ENCODE data around the gene THUMPD2.

THUMPD2 gene

GRCh38 chr2:39710807-39711206, 68.3 kb downstream of the THUMPD2 start:
- Histone ChIP-seq H3K18ac (ENCODE audit: low read length) (no peak overlapping the region), H3K36me3 (replicated peaks in 1 of 2; ENCODE audit: control insufficient read depth in 2 of 2, insufficient read depth in 2 of 2, low read length in 2 of 2) (peaks cover 0 to 91% of the 10 kb centered on the region in 2 donors), H3K9me3 (replicated peaks in 1 of 2; ENCODE audit: control insufficient read depth in 2 of 2, insufficient read depth in 1 of 2, low read depth in 1 of 2, low read length in 2 of 2) (peaks cover 1 to 26% of the 10 kb centered on the region in 2 donors), H3K4ac (ENCODE audit: low read length) (no peak overlapping the region), H3K4me1 (ENCODE audit: control insufficient read depth in 2 of 2, insufficient read depth in 1 of 2, low read depth in 1 of 2, low read length in 2 of 2) (no peaks in the 10 kb centered on the region), H3K79me1 (ENCODE audit: low read depth, low read length) (no peaks in the 10 kb centered on the region), H2BK120ac (ENCODE audit: low read depth, low read length) (no peak overlapping the region), H2BK12ac (ENCODE audit: low read length) (no peak overlapping the region), H2AK5ac (ENCODE audit: low read depth, low read length) (no peak overlapping the region), H3K27ac (replicated peaks; ENCODE audit: low read length) (no peak overlapping the region), H3K4me2 (ENCODE audit: insufficient read depth, low read length, poor library complexity, severe bottlenecking) (no peak overlapping the region), H3K23ac (ENCODE audit: low read depth, low read length, poor library complexity) (no peak overlapping the region), H3K4me3 (ENCODE audit: low read length in 2 of 2) (no peak overlapping the region), H3K14ac (ENCODE audit: low read length) (no peak overlapping the region), H4K8ac (ENCODE audit: low read depth, low read length) (no peak overlapping the region), H4K91ac (ENCODE audit: low read depth, low read length, poor library complexity) (no peak overlapping the region), H3K9ac (ENCODE audit: low read depth, low read length, poor library complexity) (no peak overlapping the region), H2AFZ (ENCODE audit: low read length) (no peak overlapping the region), H2BK15ac (ENCODE audit: low read length) (no peak overlapping the region), H3K27me3 (ENCODE audit: control insufficient read depth in 3 of 3, insufficient read depth in 3 of 3, low read depth in 1 of 3, low read length in 3 of 3) (no peaks in the 10 kb centered on the region), H2BK5ac (ENCODE audit: low read length) (no peak overlapping the region)
- no peak for DNase-seq (ENCODE audit: low spot score)
- WGBS, 2 donors (ENCODE audit: extremely low coverage in 2 of 2, insufficient read length in 2 of 2, insufficient replicate concordance in 1 of 2), result no CpG with 5 or more reads among the region's 3 CpGs

DNA sequence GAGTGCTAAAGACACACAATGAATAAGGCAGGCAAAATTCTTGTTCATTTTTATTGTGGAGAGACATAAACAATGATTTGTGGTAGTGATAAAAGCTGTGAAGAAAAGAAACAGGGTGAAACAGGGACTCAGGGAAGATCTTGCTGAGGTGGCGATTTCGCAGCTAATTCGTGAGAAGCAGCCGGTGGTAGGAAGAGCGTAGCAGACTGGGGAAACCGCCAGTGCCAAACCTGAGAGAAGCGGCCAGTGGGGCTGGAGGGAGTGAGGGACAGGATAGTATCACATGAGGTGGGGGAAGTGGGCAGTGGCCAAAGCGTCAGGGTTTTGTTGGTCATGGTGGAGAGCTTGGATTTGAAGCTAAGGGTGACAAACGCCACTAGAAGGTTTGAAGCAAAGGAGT, 71.1 kb downstream of the THUMPD2 start:
- H3K4ac ChIP-seq (ENCODE audit: low read length), result no peak overlapping the region
- no peak overlapping the region for H2BK120ac ChIP-seq (ENCODE audit: low read depth, low read length)
- H4K8ac ChIP-seq (ENCODE audit: low read depth, low read length), result no peak overlapping the region
- no peak overlapping the region for H3K4me3 ChIP-seq (ENCODE audit: low read length in 2 of 2)
- no peak overlapping the region for H3K4me2 ChIP-seq (ENCODE audit: insufficient read depth, low read length, poor library complexity, severe bottlenecking)
- H3K14ac ChIP-seq (ENCODE audit: low read length), result no peak overlapping the region
- H3K4me1 ChIP-seq (ENCODE audit: control insufficient read depth in 2 of 2, insufficient read depth in 1 of 2, low read depth in 1 of 2, low read length in 2 of 2), result no peaks in the 10 kb centered on the region
- no peak overlapping the region for H3K9ac ChIP-seq (ENCODE audit: low read depth, low read length, poor library complexity)
- no peak overlapping the region for H2BK15ac ChIP-seq (ENCODE audit: low read length)
- no peak overlapping the region for H4K91ac ChIP-seq (ENCODE audit: low read depth, low read length, poor library complexity)
- peaks cover 1 to 38% of the 10 kb centered on the region in 2 donors for H3K9me3 ChIP-seq (replicated peaks in 1 of 2; ENCODE audit: control insufficient read depth in 2 of 2, insufficient read depth in 1 of 2, low read depth in 1 of 2, low read length in 2 of 2)
- no CpG with 5 or more reads among the region's 9 CpGs for WGBS, 2 donors (ENCODE audit: extremely low coverage in 2 of 2, insufficient read length in 2 of 2, insufficient replicate concordance in 1 of 2)
- H3K18ac ChIP-seq (ENCODE audit: low read length), result no peak overlapping the region
- no peaks in the 10 kb centered on the region for H3K27me3 ChIP-seq (ENCODE audit: control insufficient read depth in 3 of 3, insufficient read depth in 3 of 3, low read depth in 1 of 3, low read length in 3 of 3)
- H3K36me3 ChIP-seq (replicated peaks in 1 of 2; ENCODE audit: control insufficient read depth in 2 of 2, insufficient read depth in 2 of 2, low read length in 2 of 2), result peaks cover 0 to 89% of the 10 kb centered on the region in 2 donors
- DNase-seq (ENCODE audit: low spot score), result no peak
- H3K23ac ChIP-seq (ENCODE audit: low read depth, low read length, poor library complexity), result no peak overlapping the region
- H2AK5ac ChIP-seq (ENCODE audit: low read depth, low read length), result no peak overlapping the region
- no peaks in the 10 kb centered on the region for H3K79me1 ChIP-seq (ENCODE audit: low read depth, low read length)
- no peak overlapping the region for H3K27ac ChIP-seq (replicated peaks; ENCODE audit: low read length)
- H2BK12ac ChIP-seq (ENCODE audit: low read length), result no peak overlapping the region
- H2AFZ ChIP-seq (ENCODE audit: low read length), result no peak overlapping the region
- no peak overlapping the region for H2BK5ac ChIP-seq (ENCODE audit: low read length)

DNA sequence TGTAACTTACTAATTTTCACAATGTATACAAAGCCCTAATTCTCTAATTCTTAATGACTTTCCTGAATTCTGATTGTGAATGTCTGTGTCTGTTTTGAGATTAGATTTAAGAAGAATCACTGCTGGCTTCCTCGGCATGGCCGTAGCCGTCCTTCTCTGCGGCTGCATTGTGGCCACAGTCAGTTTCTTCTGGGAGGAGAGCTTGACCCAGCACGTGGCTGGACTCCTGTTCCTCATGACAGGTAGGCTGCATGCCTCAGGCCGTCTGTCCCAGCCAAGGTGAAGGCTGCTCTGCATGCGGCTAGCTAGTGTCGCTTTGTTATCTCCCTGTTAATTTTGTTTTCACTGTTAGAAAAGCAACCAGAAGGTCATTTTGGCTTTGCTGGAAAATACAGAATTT, 72.1 kb downstream of the THUMPD2 start:
- H3K9me3 ChIP-seq (replicated peaks in 1 of 2; ENCODE audit: control insufficient read depth in 2 of 2, insufficient read depth in 1 of 2, low read depth in 1 of 2, low read length in 2 of 2), result peaks cover 4 to 44% of the 10 kb centered on the region in 2 donors
- no peak overlapping the region for H2BK5ac ChIP-seq (ENCODE audit: low read length)
- WGBS, 2 donors (ENCODE audit: extremely low coverage in 2 of 2, insufficient read length in 2 of 2, insufficient replicate concordance in 1 of 2), result no CpG with 5 or more reads among the region's 8 CpGs
- no peak overlapping the region for H3K14ac ChIP-seq (ENCODE audit: low read length)
- H3K4me1 ChIP-seq (ENCODE audit: control insufficient read depth in 2 of 2, insufficient read depth in 1 of 2, low read depth in 1 of 2, low read length in 2 of 2), result no peaks in the 10 kb centered on the region
- H3K18ac ChIP-seq (ENCODE audit: low read length), result no peak overlapping the region
- H3K4me3 ChIP-seq (ENCODE audit: low read length in 2 of 2), result no peak overlapping the region
- no peak overlapping the region for H2BK120ac ChIP-seq (ENCODE audit: low read depth, low read length)
- H3K4me2 ChIP-seq (ENCODE audit: insufficient read depth, low read length, poor library complexity, severe bottlenecking), result no peak overlapping the region
- no peak overlapping the region for H3K9ac ChIP-seq (ENCODE audit: low read depth, low read length, poor library complexity)
- no peak overlapping the region for H2BK15ac ChIP-seq (ENCODE audit: low read length)
- no peak for DNase-seq (ENCODE audit: low spot score)
- no peak overlapping the region for H2AK5ac ChIP-seq (ENCODE audit: low read depth, low read length)
- H2BK12ac ChIP-seq (ENCODE audit: low read length), result no peak overlapping the region
- no peak overlapping the region for H3K27ac ChIP-seq (replicated peaks; ENCODE audit: low read length)
- no peaks in the 10 kb centered on the region for H3K27me3 ChIP-seq (ENCODE audit: control insufficient read depth in 3 of 3, insufficient read depth in 3 of 3, low read depth in 1 of 3, low read length in 3 of 3)
- no peak overlapping the region for H4K91ac ChIP-seq (ENCODE audit: low read depth, low read length, poor library complexity)
- H4K8ac ChIP-seq (ENCODE audit: low read depth, low read length), result no peak overlapping the region
- no peak overlapping the region for H3K23ac ChIP-seq (ENCODE audit: low read depth, low read length, poor library complexity)
- H3K4ac ChIP-seq (ENCODE audit: low read length), result no peak overlapping the region
- no peak overlapping the region for H2AFZ ChIP-seq (ENCODE audit: low read length)
- H3K36me3 ChIP-seq (replicated peaks in 1 of 2; ENCODE audit: control insufficient read depth in 2 of 2, insufficient read depth in 2 of 2, low read length in 2 of 2), result peaks cover 0 to 79% of the 10 kb centered on the region in 2 donors
- no peaks in the 10 kb centered on the region for H3K79me1 ChIP-seq (ENCODE audit: low read depth, low read length)

DNA sequence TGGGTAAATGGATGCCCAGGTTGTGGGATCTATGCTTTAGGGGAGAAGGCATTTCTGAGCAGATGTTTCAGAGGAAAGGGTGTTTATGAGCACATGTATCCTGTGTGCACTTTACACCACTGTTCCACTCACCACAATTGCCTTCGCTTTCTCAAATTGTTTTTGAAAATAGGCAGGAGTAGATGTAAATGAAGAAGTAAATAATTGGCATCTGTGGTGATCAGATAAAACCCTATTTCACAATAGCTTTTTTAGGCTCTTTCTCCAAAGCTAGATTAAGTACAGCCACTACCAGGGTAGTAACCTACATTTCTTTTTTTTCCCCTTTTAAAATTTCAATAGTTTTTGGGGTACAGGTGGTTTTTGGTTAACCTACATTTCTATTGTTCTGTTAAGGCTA, 72.7 kb downstream of the THUMPD2 start:
- no peak overlapping the region for H2BK120ac ChIP-seq (ENCODE audit: low read depth, low read length)

More for the DNA sequence above, 72.7 kb downstream of the THUMPD2 start:
- Histone ChIP-seq H3K23ac (ENCODE audit: low read depth, low read length, poor library complexity) (no peak overlapping the region), H3K4me3 (ENCODE audit: low read length in 2 of 2) (no peak overlapping the region), H3K4me1 (ENCODE audit: control insufficient read depth in 2 of 2, insufficient read depth in 1 of 2, low read depth in 1 of 2, low read length in 2 of 2) (no peaks in the 10 kb centered on the region), H3K4ac (ENCODE audit: low read length) (no peak overlapping the region), H3K27me3 (ENCODE audit: control insufficient read depth in 3 of 3, insufficient read depth in 3 of 3, low read depth in 1 of 3, low read length in 3 of 3) (no peaks in the 10 kb centered on the region), H3K36me3 (replicated peaks in 1 of 2; ENCODE audit: control insufficient read depth in 2 of 2, insufficient read depth in 2 of 2, low read length in 2 of 2) (peaks cover 0 to 72% of the 10 kb centered on the region in 2 donors), H2BK15ac (ENCODE audit: low read length) (no peak overlapping the region), H3K14ac (ENCODE audit: low read length) (no peak overlapping the region), H3K9me3 (replicated peaks in 1 of 2; ENCODE audit: control insufficient read depth in 2 of 2, insufficient read depth in 1 of 2, low read depth in 1 of 2, low read length in 2 of 2) (peaks cover 4 to 49% of the 10 kb centered on the region in 2 donors), H4K91ac (ENCODE audit: low read depth, low read length, poor library complexity) (no peak overlapping the region), H2AFZ (ENCODE audit: low read length) (no peak overlapping the region), H3K27ac (replicated peaks; ENCODE audit: low read length) (no peak overlapping the region), H3K4me2 (ENCODE audit: insufficient read depth, low read length, poor library complexity, severe bottlenecking) (no peak overlapping the region), H2AK5ac (ENCODE audit: low read depth, low read length) (no peak overlapping the region), H4K8ac (ENCODE audit: low read depth, low read length) (no peak overlapping the region), H3K9ac (ENCODE audit: low read depth, low read length, poor library complexity) (no peak overlapping the region), H3K18ac (ENCODE audit: low read length) (no peak overlapping the region), H2BK5ac (ENCODE audit: low read length) (no peak overlapping the region), H2BK12ac (ENCODE audit: low read length) (no peak overlapping the region), H3K79me1 (ENCODE audit: low read depth, low read length) (no peaks in the 10 kb centered on the region)
- WGBS, 2 donors (ENCODE audit: extremely low coverage in 2 of 2, insufficient read length in 2 of 2, insufficient replicate concordance in 1 of 2), result no CpG with 5 or more reads among the region's 1 CpG
- DNase-seq (ENCODE audit: low spot score), result no peak

Data from neuronal stem cell (in vitro differentiated cells).